CD4-positive, alpha-beta memory T cell (primary cell): Measurements from ENCODE around the gene CAPG. TPM values are rescaled to one million over a fixed set of nuclear protein-coding genes. Genes with fewer than 3 reads are reported as not detected.

ENCODE experiments used
- CTCF ChIA-PET: fragments of 350-600 bp; sonication (Branson Sonifier 250); formaldehyde crosslinking; loops from one replicate; lab custom pipeline; 2021; ENCODE audit warnings: inconsistent platforms; ENCODE audit not compliant: partially characterized antibody; lab: Charles Lee
- POLR2A ChIA-PET: fragments of 350-600 bp; sonication (Branson Sonifier 250); formaldehyde crosslinking; loops from one replicate; lab custom pipeline; 2021; ENCODE audit not compliant: partially characterized antibody; lab: Charles Lee
- DNase-seq, 5 donors: peaks; one replicate each; pipeline versions ENCODE4 v3.0.0 to v3.0.0-alpha.2; 2020 to 2022; ENCODE audit warnings: mixed read lengths in 1 of 5
- H3K27ac ChIP-seq: one replicate; pipeline ENCODE4 v1.7.0; 2013; ENCODE audit warnings: low read depth, low read length
- H3K27me3 ChIP-seq: 2 replicates; pipeline ENCODE4 v1.7.0; 2013; ENCODE audit warnings: mild to moderate bottlenecking, low read length, moderate library complexity; ENCODE audit not compliant: insufficient read depth
- H3K36me3 ChIP-seq: 2 replicates; pipeline ENCODE4 v1.7.0; 2013; ENCODE audit warnings: mild to moderate bottlenecking, low read length, moderate library complexity; ENCODE audit not compliant: insufficient read depth
- H3K4me1 ChIP-seq: 2 replicates; pipeline ENCODE4 v1.7.0; 2013; ENCODE audit warnings: mild to moderate bottlenecking, low read length, moderate library complexity; ENCODE audit not compliant: insufficient read depth
- H3K4me3 ChIP-seq, 2 donors: one replicate each; pipeline ENCODE4 v1.7.0; 2013; ENCODE audit warnings: low read length in 2 of 2, mild to moderate bottlenecking in 1 of 2
- H3K9me3 ChIP-seq, 2 donors: one replicate each; pipeline ENCODE4 v1.7.0; 2013; ENCODE audit warnings: low read length in 2 of 2, control low read depth in 1 of 2; ENCODE audit not compliant: control insufficient read depth in 1 of 2
- H3K27ac Mint-ChIP-seq, 7 donors: one replicate each; pipeline ENCODE4 v1.8.0; 2020 to 2021; ENCODE audit warnings: mixed read lengths in 7 of 7, mild to moderate bottlenecking in 6 of 7, inconsistent platforms in 3 of 7, moderate library complexity in 3 of 7
- H3K27me3 Mint-ChIP-seq, 2 donors: one replicate each; pipeline ENCODE4 v1.8.0; 2020 to 2021; ENCODE audit warnings: mixed read lengths in 2 of 2
- H3K36me3 Mint-ChIP-seq, 2 donors: one replicate each; pipeline ENCODE4 v1.8.0; 2020 to 2021; ENCODE audit warnings: mixed read lengths in 2 of 2, inconsistent platforms in 1 of 2, mild to moderate bottlenecking in 1 of 2
- H3K4me1 Mint-ChIP-seq, 4 donors: one replicate each; pipeline ENCODE4 v1.8.0; 2020 to 2021; ENCODE audit warnings: mixed read lengths in 4 of 4, mild to moderate bottlenecking in 1 of 4
- H3K4me3 Mint-ChIP-seq, 8 donors: one replicate each; pipeline ENCODE4 v1.8.0; 2020 to 2021; ENCODE audit warnings: mixed read lengths in 8 of 8, mild to moderate bottlenecking in 7 of 8, moderate library complexity in 6 of 8, inconsistent platforms in 3 of 8
- H3K9me3 Mint-ChIP-seq, 8 donors: one replicate each; pipeline ENCODE4 v1.8.0; 2020 to 2021; ENCODE audit warnings: mixed read lengths in 8 of 8, mild to moderate bottlenecking in 5 of 8, inconsistent platforms in 3 of 8, moderate library complexity in 1 of 8
- intact Hi-C: fragments of 100-400 bp; cut with micrococcal nuclease; formaldehyde crosslinking; loops from one replicate; pipeline ENCODE4 v1.15.1; 2023
- polyA plus RNA-seq, 2 donors: library from polyadenylated mRNA; unstranded; fragments of 300-500 nt; fragmentation: Illumina TruSeq; gene quantifications; one replicate each; pipeline ENCODE4 v1.2.3, GENCODE V29; 2021
- total RNA-seq, 2 experiments: library from RNA; stranded (reverse); gene quantifications; one replicate each; pipeline ENCODE4 v1.2.3, GENCODE V29; 2021

Gene CAPG
- 10 to 100 TPM; 25.6 to 38.5 TPM for total RNA-seq
- polyA plus RNA-seq: 100 to 1,000 TPM; 113 to 136 TPM

DNA sequence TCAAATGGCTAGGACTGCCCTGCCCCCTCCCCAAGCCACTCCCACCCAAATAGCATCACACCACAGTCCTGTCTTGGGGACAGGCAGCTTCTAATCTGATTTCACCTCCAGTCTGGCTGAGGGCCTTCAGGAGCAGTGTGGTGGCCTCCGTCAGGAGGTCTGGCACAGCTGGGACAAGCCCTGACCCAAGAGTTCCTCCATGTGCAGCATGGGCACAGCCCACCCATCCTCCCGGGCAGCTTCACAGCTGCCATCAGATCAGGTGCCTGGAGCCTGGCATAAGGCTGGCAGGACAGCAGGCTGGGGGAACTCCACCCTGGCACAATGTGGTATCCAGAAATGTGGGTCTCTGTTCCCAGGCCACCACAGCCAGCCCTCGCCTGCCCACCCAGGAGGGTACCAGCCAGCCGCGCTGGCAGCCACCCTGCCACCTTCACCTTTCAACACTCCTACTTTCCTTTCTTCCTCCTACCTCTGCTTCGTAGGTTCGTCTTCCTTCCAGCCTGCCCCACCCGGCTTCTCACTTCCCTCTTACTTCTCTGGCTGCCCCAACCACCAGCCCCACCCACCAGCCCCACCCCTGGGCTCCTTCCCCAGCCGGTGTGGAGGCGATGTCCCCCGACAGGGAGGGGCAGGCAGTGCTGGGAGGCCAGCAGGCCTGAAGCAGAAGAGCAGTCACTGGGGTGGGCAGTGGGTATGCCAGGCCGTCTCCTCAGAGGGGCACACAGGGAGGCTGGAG lies at the start of gene CAPG:
CAPG (minus strand) TSS at position 522 of the 739 bp plus-strand sequence. CDS start 8,221 bp downstream, outside the sequence.
- Mint-ChIP-seq H3K36me3 (peaks cover 0 to 8% of the 10 kb centered on the region in 2 donors), H3K4me3 (peak within 1 kb of the TSS; percentile 86 to 90 (median 88)), H3K9me3 (peaks cover 0 to 5% (median 3%) of the 10 kb centered on the region in 8 donors), H3K4me1 (peaks cover 36 to 52% (median 44%) of the 10 kb centered on the region in 4 donors), H3K27me3 (no peaks in the 10 kb centered on the region), H3K27ac (peak within 1 kb of the TSS; percentile 54 to 92 (median 85))
- ChIA-PET CTCF (interaction anchor here (0.9 kb wide), 1 partner anchor 10 kb away, joined by 3 read pairs; no protein-coding TSS in a partner anchor), POLR2A (interaction anchor here (0.6 to 2.7 kb wide), 4 partner anchors 9 to 177 kb away, joined by 4 to 15 read pairs (median 13); partner anchors contain the start of genes MAT2A, SH2D6 and TGOLN2)
- peak within 1 kb of the TSS; percentile 47 to 58 for H3K4me3 ChIP-seq
- DNase-seq: peak in 2 of 5 donors; percentile 25 to 34
- H3K27ac ChIP-seq: peak within 1 kb of the TSS; percentile 55
- intact Hi-C loops: loop anchor here (2.0 kb wide), 1 partner anchor 55 kb away; the partner anchor contains the start of genes ELMOD3 and RETSAT
- no peaks in the 10 kb centered on the region for H3K36me3 ChIP-seq
- no peaks in the 10 kb centered on the region for H3K9me3 ChIP-seq
- no peaks in the 10 kb centered on the region for H3K27me3 ChIP-seq
- H3K4me1 ChIP-seq: peaks cover 62% of the 10 kb centered on the region

GRCh38 chr2:85459771-85460170 lies 49.6 kb upstream of the CAPG start:
- Histone ChIP-seq H3K4me3 (no peak overlapping the region), H3K27me3 (no peaks in the 10 kb centered on the region), H3K9me3 (no peaks in the 10 kb centered on the region), H3K27ac (no peak overlapping the region), H3K4me1 (no peaks in the 10 kb centered on the region), H3K36me3 (no peaks in the 10 kb centered on the region)
- CTCF ChIA-PET: no interaction called here
- no peak overlapping the region for H3K27ac Mint-ChIP-seq
- H3K27me3 Mint-ChIP-seq: no peaks in the 10 kb centered on the region
- no peak overlapping the region for H3K4me3 Mint-ChIP-seq
- DNase-seq: no peak
- intact Hi-C loops: no loop called here
- POLR2A ChIA-PET: no interaction called here
- no peaks in the 10 kb centered on the region for H3K4me1 Mint-ChIP-seq
- no peaks in the 10 kb centered on the region for H3K36me3 Mint-ChIP-seq
- H3K9me3 Mint-ChIP-seq: no peaks in the 10 kb centered on the region

DNA sequence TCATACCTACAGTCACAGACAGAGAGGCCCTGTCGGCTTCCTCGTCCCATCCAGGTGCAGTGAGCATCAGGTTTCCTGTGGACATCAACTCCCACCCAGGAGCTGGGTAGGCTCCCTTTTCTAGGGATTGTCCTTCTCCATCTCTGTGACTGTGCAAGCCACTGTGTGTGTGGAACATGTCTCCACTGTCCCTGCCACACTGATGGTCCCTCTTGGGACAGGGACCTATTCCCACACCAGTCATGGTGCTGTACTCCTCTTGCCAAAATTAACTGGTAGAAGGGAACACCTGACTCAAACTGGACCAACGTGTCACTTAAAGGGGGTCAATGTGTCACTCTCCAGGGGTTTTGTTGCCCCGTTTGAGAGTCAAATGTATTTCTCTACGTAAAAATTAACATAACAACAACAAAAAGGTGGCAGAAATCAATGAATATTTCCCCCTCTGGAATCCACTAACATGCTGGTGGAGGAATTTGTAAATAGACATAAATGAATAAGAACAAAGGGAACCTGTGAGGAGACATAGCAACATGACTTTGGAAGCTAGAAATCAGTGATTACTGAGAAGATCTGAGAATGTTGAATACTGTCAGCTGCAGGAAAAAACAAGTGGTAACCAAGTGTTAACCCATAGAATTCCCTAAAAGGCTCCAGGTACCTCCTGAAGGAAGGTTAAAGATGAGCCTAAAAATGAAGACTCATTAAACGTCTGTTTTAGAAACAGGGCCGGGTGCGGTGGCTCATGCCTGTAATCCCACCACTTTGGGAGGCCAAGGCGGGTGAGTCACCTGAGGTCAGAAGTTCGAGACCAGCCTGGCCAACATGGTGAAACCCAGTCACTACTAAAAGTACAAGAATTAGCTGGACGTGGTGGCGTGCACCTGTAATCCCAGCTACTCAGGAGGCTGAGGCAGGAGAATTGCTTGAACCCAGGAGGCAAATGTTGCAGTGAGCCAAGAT lies 48.7 kb upstream of the CAPG start:
- H3K36me3 Mint-ChIP-seq: no peaks in the 10 kb centered on the region
- CTCF ChIA-PET: no interaction called here
- intact Hi-C loops: no loop called here

GRCh38 chr2:85457877-85458316 lies 47.7 kb upstream of the CAPG start:
- Mint-ChIP-seq H3K27me3 (no peaks in the 10 kb centered on the region), H3K4me1 (no peaks in the 10 kb centered on the region), H3K9me3 (no peaks in the 10 kb centered on the region), H3K4me3 (no peak overlapping the region), H3K27ac (no peak overlapping the region), H3K36me3 (no peaks in the 10 kb centered on the region)
- H3K4me3 ChIP-seq: no peak overlapping the region
- H3K4me1 ChIP-seq: no peaks in the 10 kb centered on the region
- ChIA-PET CTCF (no interaction called here), POLR2A (no interaction called here)
- intact Hi-C loops: no loop called here
- no peak for DNase-seq
- H3K9me3 ChIP-seq: no peaks in the 10 kb centered on the region
- H3K27ac ChIP-seq: no peak overlapping the region
- H3K36me3 ChIP-seq: no peaks in the 10 kb centered on the region
- no peaks in the 10 kb centered on the region for H3K27me3 ChIP-seq

More for the DNA sequence above, 48.7 kb upstream of the CAPG start:
- H3K27ac Mint-ChIP-seq: no peak overlapping the region
- no peaks in the 10 kb centered on the region for H3K27me3 Mint-ChIP-seq
- H3K4me3 ChIP-seq: no peak overlapping the region
- H3K9me3 Mint-ChIP-seq: no peaks in the 10 kb centered on the region
- POLR2A ChIA-PET: no interaction called here
- no peaks in the 10 kb centered on the region for H3K27me3 ChIP-seq
- no peaks in the 10 kb centered on the region for H3K36me3 ChIP-seq
- H3K4me1 Mint-ChIP-seq: no peaks in the 10 kb centered on the region
- H3K9me3 ChIP-seq: no peaks in the 10 kb centered on the region
- DNase-seq: no peak
- no peak overlapping the region for H3K4me3 Mint-ChIP-seq
- no peak overlapping the region for H3K27ac ChIP-seq
- H3K4me1 ChIP-seq: no peaks in the 10 kb centered on the region

DNA sequence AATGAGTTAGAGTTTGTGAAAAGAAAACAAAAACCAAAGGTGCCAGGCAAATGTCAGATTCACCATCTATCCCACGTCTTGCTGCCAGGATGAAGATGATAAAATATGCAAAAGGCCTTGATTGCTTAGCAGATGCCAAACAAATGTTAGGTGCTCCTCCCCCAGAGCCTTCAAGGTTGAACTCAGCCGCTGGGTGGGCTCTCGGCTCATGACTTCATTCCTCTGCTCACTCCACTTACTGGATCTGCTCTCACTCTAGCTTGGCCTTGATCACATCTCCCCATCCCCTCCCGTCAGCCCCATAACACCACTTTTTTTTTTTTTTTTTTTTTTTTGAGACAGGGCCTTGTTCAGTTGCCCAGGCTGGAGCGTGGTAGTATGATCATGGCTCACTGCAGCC lies 46.9 kb upstream of the CAPG start:
- H3K27me3 ChIP-seq: no peaks in the 10 kb centered on the region
- H3K4me1 Mint-ChIP-seq: no peaks in the 10 kb centered on the region
- no peaks in the 10 kb centered on the region for H3K36me3 ChIP-seq
- no peak overlapping the region for H3K27ac Mint-ChIP-seq
- H3K36me3 Mint-ChIP-seq: no peaks in the 10 kb centered on the region
- no peaks in the 10 kb centered on the region for H3K9me3 ChIP-seq
- POLR2A ChIA-PET: no interaction called here
- CTCF ChIA-PET: no interaction called here
- intact Hi-C loops: no loop called here
- H3K4me3 ChIP-seq: no peak overlapping the region
- no peaks in the 10 kb centered on the region for H3K4me1 ChIP-seq
- H3K27ac ChIP-seq: no peak overlapping the region
- H3K9me3 Mint-ChIP-seq: no peaks in the 10 kb centered on the region
- no peak for DNase-seq
- H3K27me3 Mint-ChIP-seq: no peaks in the 10 kb centered on the region
- H3K4me3 Mint-ChIP-seq: no peak overlapping the region

DNA sequence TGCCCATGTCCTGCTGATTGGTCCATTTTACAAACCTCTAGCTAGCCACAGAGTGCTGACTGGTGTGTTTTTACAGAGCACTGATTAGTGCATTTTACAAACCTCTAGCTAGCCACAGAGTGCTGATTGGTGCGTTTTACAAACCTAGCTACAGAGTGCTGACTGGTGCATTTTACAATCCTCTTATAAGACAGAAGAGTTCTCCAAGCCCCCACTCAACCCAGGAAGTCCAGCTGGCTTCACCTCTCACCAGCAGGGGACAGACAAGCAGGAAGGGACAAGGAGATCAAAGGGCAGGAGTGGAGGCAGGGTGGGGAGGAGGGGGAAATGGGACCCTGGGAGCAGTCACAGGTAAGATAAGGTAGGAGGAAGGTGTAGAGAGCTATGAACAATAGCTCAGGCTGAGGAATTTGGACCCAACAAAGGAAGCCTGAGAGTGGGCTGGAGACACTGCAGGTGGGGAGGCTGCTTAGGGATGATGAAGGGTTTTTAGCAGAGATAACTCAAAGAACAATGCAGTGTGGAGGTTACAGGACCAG lies 45.5 kb upstream of the CAPG start:
- H3K4me1 ChIP-seq: no peaks in the 10 kb centered on the region
- no peaks in the 10 kb centered on the region for H3K9me3 ChIP-seq
- H3K27ac ChIP-seq: no peak overlapping the region
- Mint-ChIP-seq H3K4me3 (no peak overlapping the region), H3K36me3 (no peaks in the 10 kb centered on the region), H3K27ac (no peak overlapping the region), H3K4me1 (no peaks in the 10 kb centered on the region), H3K27me3 (no peaks in the 10 kb centered on the region), H3K9me3 (no peaks in the 10 kb centered on the region)
- CTCF ChIA-PET: interaction anchor here (1.2 kb wide), 1 partner anchor 42 kb away, joined by 3 read pairs; no protein-coding TSS in a partner anchor
- DNase-seq: no peak
- POLR2A ChIA-PET: no interaction called here
- H3K27me3 ChIP-seq: no peaks in the 10 kb centered on the region
- intact Hi-C loops: no loop called here
- no peaks in the 10 kb centered on the region for H3K36me3 ChIP-seq
- no peak overlapping the region for H3K4me3 ChIP-seq

DNA sequence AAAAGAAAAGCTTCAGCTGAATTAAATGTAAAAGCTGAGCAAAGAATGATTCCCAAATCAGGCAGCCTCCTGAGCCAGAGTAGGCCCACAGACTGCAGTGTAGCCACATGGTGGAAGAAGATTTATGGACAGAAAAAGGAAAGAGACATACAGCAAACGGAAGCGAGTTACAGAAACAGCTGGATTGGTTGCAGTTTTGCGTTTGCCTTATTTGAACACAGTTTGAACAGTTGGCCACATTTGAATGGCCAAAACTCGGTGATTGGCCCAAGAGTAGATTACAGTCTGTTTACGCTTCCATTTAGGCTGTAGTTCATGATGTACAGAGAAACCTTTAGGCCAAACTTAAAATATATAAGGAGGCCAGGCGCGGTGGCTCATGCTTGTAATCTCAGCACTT lies 43.4 kb upstream of the CAPG start:
- Mint-ChIP-seq H3K9me3 (no peaks in the 10 kb centered on the region), H3K27ac (no peak overlapping the region)
- intact Hi-C loops: no loop called here

More for the DNA sequence above, 43.4 kb upstream of the CAPG start:
- Histone ChIP-seq H3K27me3 (no peaks in the 10 kb centered on the region), H3K27ac (no peak overlapping the region), H3K4me3 (no peak overlapping the region), H3K36me3 (no peaks in the 10 kb centered on the region), H3K9me3 (no peaks in the 10 kb centered on the region), H3K4me1 (no peaks in the 10 kb centered on the region)
- Mint-ChIP-seq H3K27me3 (no peaks in the 10 kb centered on the region), H3K4me1 (no peaks in the 10 kb centered on the region), H3K36me3 (no peaks in the 10 kb centered on the region), H3K4me3 (no peak overlapping the region)
- ChIA-PET CTCF (no interaction called here), POLR2A (no interaction called here)
- DNase-seq: no peak
